Fibroblast of skin of right biceps (primary cell): Measurements from ENCODE around the gene SMAD4.
"Not testable (repeated sequence)": the region's sequence is repeated elsewhere in the genome, so short reads cannot be mapped to it uniquely, and the experiment has no call there.

ENCODE experiments used
- DNase-seq: peaks from one replicate; pipeline ENCODE4 v3.0.0-alpha.2; 2013

SMAD4 gene

DNA sequence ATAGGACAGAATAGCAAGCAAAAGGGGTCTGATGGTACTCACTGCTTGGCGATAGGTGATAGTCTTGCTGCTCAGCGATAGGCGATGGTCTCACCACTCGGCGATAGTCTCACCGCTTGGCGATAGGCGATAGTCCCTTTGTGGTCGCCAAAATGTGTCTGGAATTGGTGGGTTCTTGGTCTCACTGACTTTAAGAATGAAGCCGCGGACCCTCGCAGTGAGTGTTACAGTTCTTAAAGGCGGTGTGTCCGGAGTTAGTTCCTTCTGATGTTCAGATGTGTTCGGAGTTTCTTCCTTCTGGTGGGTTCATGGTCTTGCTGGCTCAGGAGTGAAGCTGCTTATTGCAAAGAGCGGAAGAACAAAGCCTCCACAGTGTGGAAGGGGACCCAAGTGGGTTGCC is 90.0 kb downstream of the SMAD4 start:
- not testable (repeated sequence) for DNase-seq

- no peak for DNase-seq
These were observed 91.0 kb downstream of the SMAD4 start for GRCh38 chr18:51120809-51121596.

GRCh38 chr18:51121597-51121857 is 91.5 kb downstream of the SMAD4 start:
- DNase-seq, result no peak

DNA sequence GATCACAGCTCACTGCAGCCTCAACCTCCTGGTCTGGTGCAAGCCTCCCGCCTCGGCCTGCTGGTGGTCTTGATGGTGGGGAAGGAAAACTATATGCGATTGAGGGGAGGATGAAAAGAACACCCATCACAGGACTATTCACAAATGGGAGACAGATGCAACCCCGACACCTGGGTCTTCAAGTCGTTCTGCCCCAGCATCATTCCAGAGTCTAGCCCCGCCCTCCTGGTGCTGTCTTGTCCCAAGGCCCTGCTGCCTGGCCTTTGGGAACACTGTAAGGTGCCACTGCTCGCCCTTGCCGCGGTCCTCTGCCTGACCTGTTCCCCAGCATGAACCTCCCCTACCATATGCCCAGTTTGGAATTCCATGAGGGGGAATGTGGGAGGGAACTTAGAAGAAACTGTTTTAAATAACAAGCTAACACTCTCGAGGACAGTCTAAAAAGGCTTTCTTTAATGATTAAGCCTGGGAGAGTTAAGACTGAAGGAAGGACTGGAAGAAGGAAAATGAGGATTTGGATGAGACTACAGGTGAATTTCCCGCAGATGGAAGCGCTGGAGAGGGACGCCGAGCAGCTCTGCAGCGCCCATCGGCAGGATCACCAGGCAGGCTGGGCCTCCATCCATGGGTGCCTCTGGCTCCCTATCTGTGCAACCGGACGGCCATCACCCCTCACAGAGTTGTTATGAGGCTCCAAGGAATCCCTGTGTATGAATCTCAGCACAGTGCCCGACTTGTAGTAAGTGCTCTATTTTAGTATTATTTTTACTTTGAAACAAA is 92.4 kb downstream of the SMAD4 start:
- DNase-seq, result no peak

DNA sequence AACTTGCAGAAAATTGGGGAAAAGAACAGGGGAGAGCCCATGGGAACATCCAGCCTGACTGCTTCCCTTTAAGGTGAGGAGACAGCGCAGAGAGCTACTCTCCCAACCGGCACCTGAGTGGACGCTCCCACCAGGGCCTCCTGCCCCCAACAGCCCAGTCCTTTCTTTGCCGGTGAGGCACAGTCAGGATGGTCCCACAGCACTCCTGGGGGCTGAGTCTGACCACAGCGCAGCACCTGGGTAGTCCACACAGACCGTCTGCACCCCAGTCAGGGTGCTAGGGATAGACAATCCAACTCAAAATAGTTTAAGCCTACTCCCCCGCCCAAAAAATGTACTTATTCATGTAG is 93.0 kb downstream of the SMAD4 start:
- no peak for DNase-seq

DNA sequence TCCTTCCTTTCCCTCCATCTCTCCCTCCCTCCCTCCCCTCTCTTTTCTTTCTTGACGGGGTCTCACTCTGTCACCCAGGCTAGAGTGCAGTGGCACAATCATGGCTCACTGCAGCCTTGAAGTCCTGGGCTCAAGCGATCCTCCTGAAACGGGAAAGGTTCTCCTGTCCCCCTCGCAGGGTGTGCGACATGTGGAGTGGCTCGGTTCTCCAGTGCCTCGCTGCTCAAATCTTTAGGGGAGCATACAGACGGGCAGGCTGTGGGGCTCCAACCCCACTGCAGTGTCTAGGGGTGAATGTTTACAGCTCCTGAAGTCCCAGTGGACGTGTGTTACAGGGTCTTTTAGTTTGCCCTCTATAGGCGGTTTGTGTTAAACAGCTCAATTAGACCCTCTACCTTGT is 93.5 kb downstream of the SMAD4 start:
- no peak for DNase-seq

GRCh38 chr18:51123936-51124486 is 94.0 kb downstream of the SMAD4 start:
- no peak for DNase-seq

DNA sequence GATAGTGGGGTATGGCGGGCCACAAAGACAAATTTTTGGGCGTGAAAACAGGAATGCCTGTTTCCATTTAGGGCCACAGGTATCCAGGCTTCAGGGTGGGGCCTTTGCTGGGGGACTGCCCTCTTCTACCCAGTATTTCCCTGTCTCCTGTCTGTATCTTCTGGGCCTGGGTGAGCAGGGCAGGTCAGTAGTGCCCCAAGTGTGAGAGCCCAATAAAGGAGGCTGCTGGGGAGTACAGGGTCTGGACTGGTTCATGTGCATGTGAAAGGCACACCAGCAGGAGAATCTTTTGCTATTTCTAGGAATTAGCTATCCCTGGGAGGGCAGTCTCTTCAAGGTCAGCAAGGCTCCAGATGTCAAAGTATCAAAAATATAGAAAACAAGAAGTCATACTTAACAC is 96.0 kb downstream of the SMAD4 start:
- no peak for DNase-seq

DNA sequence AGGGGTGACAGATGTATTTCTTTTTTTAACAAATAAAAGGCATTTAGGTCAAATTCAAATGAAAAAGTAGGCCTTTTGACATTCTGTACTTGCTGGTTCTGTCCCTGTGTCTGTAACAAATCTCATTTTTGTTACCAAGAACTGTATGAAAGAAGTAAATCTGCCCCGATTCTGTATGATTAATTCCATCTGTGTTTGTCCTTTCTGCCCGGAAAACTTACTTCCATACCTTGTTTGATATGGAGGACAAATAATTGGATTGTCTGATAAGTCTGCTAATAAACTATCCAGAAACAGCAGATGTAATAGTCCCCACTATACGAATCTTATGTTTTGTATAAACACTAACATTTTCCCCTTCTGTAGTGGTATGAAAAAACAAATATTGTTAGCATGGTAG is 97.7 kb downstream of the SMAD4 start:
- no peak for DNase-seq

DNA sequence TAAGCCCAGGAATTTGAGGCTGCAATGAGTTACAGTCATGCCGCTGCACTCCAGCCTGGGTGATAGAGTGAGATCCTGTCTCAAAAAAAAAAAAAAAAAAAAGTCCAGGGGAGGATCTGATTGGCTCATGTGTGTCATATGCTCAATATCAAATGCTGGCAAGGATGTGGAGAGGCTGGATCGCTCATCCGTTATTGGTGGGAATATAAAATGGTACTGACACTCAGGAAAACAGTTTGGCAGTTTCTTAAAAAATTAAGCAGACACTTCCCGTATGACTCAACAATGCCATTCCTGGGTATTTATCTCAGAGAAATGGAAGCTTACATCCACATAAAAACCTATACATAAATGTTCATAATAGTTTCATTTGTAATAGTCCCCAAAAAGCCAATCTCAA is 98.5 kb downstream of the SMAD4 start:
- DNase-seq, result peak; percentile 4

- DNase-seq, result no peak
These were observed 102.4 kb downstream of the SMAD4 start for GRCh38 chr18:51132256-51132935.

DNA sequence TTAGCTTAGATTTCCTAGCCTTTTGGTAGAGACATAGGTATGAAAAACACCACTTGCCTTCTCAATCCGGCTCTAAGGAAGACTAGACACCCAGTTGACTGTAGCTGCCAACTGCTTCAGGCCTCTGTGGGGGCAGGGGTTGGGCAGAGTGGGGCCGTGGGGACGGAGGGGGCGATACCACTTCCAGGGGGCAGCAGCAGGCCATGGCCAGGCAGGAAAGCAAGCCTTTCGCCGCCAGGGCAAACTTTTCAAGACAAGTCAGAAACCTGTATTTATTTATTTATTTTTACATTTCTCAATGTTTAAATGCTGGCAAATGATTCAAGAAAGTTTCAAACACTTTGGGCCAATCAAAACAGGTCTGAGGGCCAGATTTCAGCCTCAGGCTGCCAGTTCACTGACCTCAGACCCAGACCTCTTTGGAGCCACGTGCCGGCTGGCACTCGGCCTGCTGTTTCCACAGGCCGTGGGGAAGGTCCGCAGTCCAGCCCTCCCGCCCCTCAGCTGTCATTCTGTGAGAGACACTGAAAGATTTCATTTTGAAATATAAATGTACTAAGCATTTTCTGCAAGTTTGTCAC is 103.7 kb downstream of the SMAD4 start:
- DNase-seq, result no peak
